Kidney (tissue), 14 donors: Measurements from ENCODE around the gene CACNA2D1. TPM values are rescaled to one million over a fixed set of nuclear protein-coding genes. Genes with fewer than 3 reads are reported as not detected.

Experiments
- DNase-seq, 5 donors: peaks; one replicate each; pipeline ENCODE4 v3.0.0-alpha.2; 2013 to 2020
- FAIRE-seq: peaks from 2 replicates; lab custom pipeline; 2012; peaks lifted over from hg19 to GRCh38; lab: Jason Lieb, UNC
- H3K27ac ChIP-seq, 2 donors: one replicate each; pipeline ENCODE4 v1.7.0; 2013; ENCODE audit warnings: low read depth in 2 of 2, low read length in 2 of 2, inconsistent platforms in 1 of 2
- H3K27me3 ChIP-seq: one replicate; pipeline ENCODE4 v1.7.1; 2013; ENCODE audit warnings: low read length, inconsistent platforms; ENCODE audit not compliant: control insufficient read depth, insufficient read depth
- H3K36me3 ChIP-seq, 3 donors: one replicate each; pipeline versions ENCODE4 v1.7.0 to v1.7.1; 2013; ENCODE audit warnings: low read length in 3 of 3, control low read depth in 1 of 3, inconsistent platforms in 1 of 3; ENCODE audit not compliant: insufficient read depth in 3 of 3, control insufficient read depth in 2 of 3
- H3K4me1 ChIP-seq, 3 donors: one replicate each; pipeline versions ENCODE4 v1.7.0 to v1.7.1; 2013; ENCODE audit warnings: low read length in 3 of 3, inconsistent platforms in 1 of 3, low read depth in 1 of 3; ENCODE audit not compliant: control insufficient read depth in 2 of 3, insufficient read depth in 2 of 3
- H3K4me3 ChIP-seq, 3 donors: one replicate each; pipeline versions ENCODE4 v1.7.0 to v1.8.1; 2013; ENCODE audit warnings: low read length in 3 of 3, control low read depth in 1 of 3, inconsistent platforms in 1 of 3
- H3K9ac ChIP-seq, 3 donors: one replicate each; pipeline versions ENCODE4 v1.7.0 to v1.7.1; 2013; ENCODE audit warnings: low read length in 3 of 3, control low read depth in 1 of 3, inconsistent platforms in 1 of 3
- H3K9me3 ChIP-seq, 3 donors: one replicate each; pipeline versions ENCODE4 v1.7.0 to v1.7.1; 2013; ENCODE audit warnings: low read length in 3 of 3, control low read depth in 1 of 3, inconsistent platforms in 1 of 3; ENCODE audit not compliant: control insufficient read depth in 2 of 3, insufficient read depth in 1 of 3
- CTCF ChIP-seq: IDR thresholded peaks from 3 replicates; pipeline ENCODE4 v1.5.1; 2012; ENCODE audit warnings: mild to moderate bottlenecking, moderate library complexity, borderline replicate concordance; ENCODE audit not compliant: insufficient read depth; ENCODE audit errors: extremely low read depth
- intact Hi-C: fragments of 100-400 bp; cut with DNase I; formaldehyde crosslinking; loops from one replicate; pipeline ENCODE4 v1.11.1; 2022
- polyA plus RNA-seq: library from polyadenylated mRNA; stranded (reverse); fragments of 350-450 nt; fragmentation: Illumina TruSeq; extraction: RNeasy Lipid Tissue Mini Kit (QIAGEN cat#74804); gene quantifications from one replicate; pipeline ENCODE4 v1.2.3, GENCODE V29; 2014; ENCODE audit warnings: low read depth, low replicate concordance; ENCODE audit not compliant: insufficient read depth
- total RNA-seq: library from RNA; stranded (reverse); fragmentation: NEBNext Ultra II Directional; extraction: Animal tissue kit (Norgen Biotek cat#: 25700); gene quantifications from one replicate; pipeline ENCODE4 v1.2.1, GENCODE V29; 2021
- donor health status: control.
- donor health status: control.
- donor health status: control.
- donor health status: control.
- donor health status: control.
- donor health status: DM: yes; HTN: yes; CAD: no.
- donor health status: Normal renal cell carcinoma (clear cell type).

Gene CACNA2D1
- total and polyA plus RNA-seq, 2 donors from 2014 or later: 3.5 to 18.3 TPM

GRCh38 chr7:82443036-82443546, 486 bp downstream of the CACNA2D1 start:
- H3K36me3 ChIP-seq: no peaks in the 10 kb centered on the region
- peak overlapping the region; percentile 83 to 85 for H3K27ac ChIP-seq
- intact Hi-C loops: no loop called here
- no peak for FAIRE-seq
- H3K9ac ChIP-seq: peak overlapping the region; percentile 42 to 80 (median 44)
- peak overlapping the region; percentile 74 to 85 (median 83) for H3K4me3 ChIP-seq
- H3K27me3 ChIP-seq: no peaks in the 10 kb centered on the region
- H3K9me3 ChIP-seq: no peaks in the 10 kb centered on the region
- DNase-seq: peak in 3 of 5 donors; percentile 54 to 80 (median 78)
- H3K4me1 ChIP-seq: peaks cover 0 to 3% (median 0%) of the 10 kb centered on the region in 3 donors
- no peak for TF ChIP-seq CTCF

GRCh38 chr7:82442492-82443035, 1.0 kb downstream of the CACNA2D1 start:
- intact Hi-C loops: no loop called here
- peak overlapping the region; percentile 74 to 85 (median 83) for H3K4me3 ChIP-seq
- peak overlapping the region; percentile 83 to 85 for H3K27ac ChIP-seq
- FAIRE-seq: no peak
- no peaks in the 10 kb centered on the region for H3K27me3 ChIP-seq
- H3K9me3 ChIP-seq: no peaks in the 10 kb centered on the region
- H3K4me1 ChIP-seq: peaks cover 0 to 3% (median 0%) of the 10 kb centered on the region in 3 donors
- DNase-seq: peak in 4 of 5 donors; percentile 49 to 71 (median 62)
- H3K36me3 ChIP-seq: no peaks in the 10 kb centered on the region
- H3K9ac ChIP-seq: peak overlapping the region; percentile 37 to 80 (median 44)
- TF ChIP-seq CTCF: no peak

GRCh38 chr7:82441669-82442478, 1.7 kb downstream of the CACNA2D1 start:
- H3K4me1 ChIP-seq: peaks cover 0 to 3% (median 0%) of the 10 kb centered on the region in 3 donors
- no peak for TF ChIP-seq CTCF
- DNase-seq (peak in 2 of 5 donors; percentile 38 to 45), FAIRE-seq (no peak)
- H3K9ac ChIP-seq: no peak overlapping the region
- peak overlapping the region; percentile 74 to 85 (median 83) for H3K4me3 ChIP-seq
- H3K27ac ChIP-seq: no peak overlapping the region
- no peaks in the 10 kb centered on the region for H3K36me3 ChIP-seq
- no peaks in the 10 kb centered on the region for H3K9me3 ChIP-seq
- intact Hi-C loops: no loop called here
- H3K27me3 ChIP-seq: no peaks in the 10 kb centered on the region
